Upper lobe of left lung (tissue), 4 donors: Measurements from ENCODE around the gene ANKRD24.
"Not testable (repeated sequence)": the region's sequence is repeated elsewhere in the genome, so short reads cannot be mapped to it uniquely, and the experiment has no call there.

Experiments
- EP300 ChIP-seq, 4 donors: sonication (generic); formaldehyde crosslinking; IDR thresholded peaks; one replicate each; pipeline ENCODE4 v1.5.1; 2017; ENCODE audit warnings: antibody characterized with exemption in 4 of 4, control low read depth in 2 of 4
- TF ChIP-seq, protein P1 (sequence below), 6 experiments: fragments of 450-650 bp in 4 of 6; fragments of 200-600 bp in 2 of 6; sonication (generic) in 2 of 6; IDR thresholded peaks; one replicate each; pipeline ENCODE4 v1.5.1; 2016 to 2019; ENCODE audit warnings: antibody characterized with exemption in 6 of 6

GRCh38 chr19:4237510-4237909, 55.0 kb downstream of the ANKRD24 start:
- TF ChIP-seq, protein P1, sequence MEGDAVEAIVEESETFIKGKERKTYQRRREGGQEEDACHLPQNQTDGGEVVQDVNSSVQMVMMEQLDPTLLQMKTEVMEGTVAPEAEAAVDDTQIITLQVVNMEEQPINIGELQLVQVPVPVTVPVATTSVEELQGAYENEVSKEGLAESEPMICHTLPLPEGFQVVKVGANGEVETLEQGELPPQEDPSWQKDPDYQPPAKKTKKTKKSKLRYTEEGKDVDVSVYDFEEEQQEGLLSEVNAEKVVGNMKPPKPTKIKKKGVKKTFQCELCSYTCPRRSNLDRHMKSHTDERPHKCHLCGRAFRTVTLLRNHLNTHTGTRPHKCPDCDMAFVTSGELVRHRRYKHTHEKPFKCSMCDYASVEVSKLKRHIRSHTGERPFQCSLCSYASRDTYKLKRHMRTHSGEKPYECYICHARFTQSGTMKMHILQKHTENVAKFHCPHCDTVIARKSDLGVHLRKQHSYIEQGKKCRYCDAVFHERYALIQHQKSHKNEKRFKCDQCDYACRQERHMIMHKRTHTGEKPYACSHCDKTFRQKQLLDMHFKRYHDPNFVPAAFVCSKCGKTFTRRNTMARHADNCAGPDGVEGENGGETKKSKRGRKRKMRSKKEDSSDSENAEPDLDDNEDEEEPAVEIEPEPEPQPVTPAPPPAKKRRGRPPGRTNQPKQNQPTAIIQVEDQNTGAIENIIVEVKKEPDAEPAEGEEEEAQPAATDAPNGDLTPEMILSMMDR (IDR thresholded peaks at IDR 0.05) = not testable (repeated sequence)
- not testable (repeated sequence) for TF ChIP-seq EP300 (IDR thresholded peaks at IDR 0.05)
